Activated B cell treated with CpG ODN at 0.5 μM for 24 hours (primary cell): ENCODE results near the gene GRIK3. TPM values are rescaled to one million over a fixed set of nuclear protein-coding genes. Genes with fewer than 3 reads are reported as not detected.

ENCODE experiments used
- ATAC-seq: fragments of 200-7000 bp; cut with Tn5 transposase; one replicate; pipeline ENCODE4 v1.10.0; 2021; ENCODE audit warnings: low read depth, mild to moderate bottlenecking, moderate library complexity
- CTCF ChIA-PET: fragments of 350-600 bp; sonication (Branson Sonifier 250); formaldehyde crosslinking; loops from one replicate; lab custom pipeline; 2021; ENCODE audit warnings: antibody characterized with exemption; lab: Charles Lee
- POLR2A ChIA-PET: fragments of 350-600 bp; sonication (Branson Sonifier 250); formaldehyde crosslinking; loops from one replicate; lab custom pipeline; 2021; ENCODE audit warnings: antibody characterized with exemption; lab: Charles Lee
- DNase-seq: peaks from one replicate; pipeline ENCODE4 v3.0.0; 2022
- H3K27ac Mint-ChIP-seq: one replicate; pipeline ENCODE4 v1.8.0; 2020; ENCODE audit warnings: mixed read lengths
- H3K27me3 Mint-ChIP-seq: one replicate; pipeline ENCODE4 v1.8.0; 2021; ENCODE audit warnings: mixed read lengths
- H3K36me3 Mint-ChIP-seq: one replicate; pipeline ENCODE4 v1.8.0; 2021; ENCODE audit warnings: low read depth, mixed read lengths
- H3K4me1 Mint-ChIP-seq: one replicate; pipeline ENCODE4 v1.8.0; 2021; ENCODE audit warnings: mixed read lengths
- H3K4me3 Mint-ChIP-seq: one replicate; pipeline ENCODE4 v1.8.0; 2020; ENCODE audit warnings: mild to moderate bottlenecking, mixed read lengths
- H3K9me3 Mint-ChIP-seq: one replicate; pipeline ENCODE4 v1.8.0; 2020; ENCODE audit warnings: mixed read lengths
- intact Hi-C: fragments of 100-400 bp; cut with micrococcal nuclease; formaldehyde crosslinking; loops from one replicate; pipeline ENCODE4 v1.15.1; 2024
- total RNA-seq: library from RNA; stranded (reverse); gene quantifications from 2 replicates; pipeline ENCODE4 v1.2.3, GENCODE V29; 2022
- TF ChIP-seq, protein P1 (sequence below): fragments of 200-600 bp; IDR thresholded peaks from one replicate; pipeline ENCODE4 v1.8.0; 2022; ENCODE audit warnings: antibody characterized with exemption, mild to moderate bottlenecking

The GRIK3 gene
- total RNA-seq, 1 donor from 2014 or later, result 0.35 TPM

DNA sequence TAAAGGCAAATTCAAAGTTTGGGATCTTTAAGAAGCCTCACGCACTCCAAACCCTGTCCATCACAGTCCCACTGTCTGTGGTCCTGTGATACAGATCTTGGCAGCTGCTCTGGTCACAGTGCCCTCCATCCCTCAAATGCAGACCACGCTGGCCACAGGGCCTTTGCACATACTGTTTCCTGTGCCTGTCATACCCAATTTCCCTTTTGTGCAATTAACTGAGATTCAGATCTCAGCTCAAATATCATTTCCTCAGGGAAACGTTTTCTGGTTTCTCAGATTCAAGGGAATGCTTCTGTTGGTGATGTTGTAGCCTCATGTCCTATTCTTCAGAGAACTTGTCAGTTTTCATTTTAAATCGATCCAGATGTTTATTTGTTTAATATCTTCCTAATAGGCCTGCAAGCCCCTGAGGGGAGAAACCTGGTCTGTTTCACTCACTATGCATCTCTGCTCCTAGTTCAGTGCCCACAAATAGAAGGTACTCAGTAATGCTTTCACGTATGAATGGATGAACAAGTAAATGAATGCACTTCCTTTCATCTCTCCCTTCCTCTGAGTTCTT, 24.2 kb upstream of the GRIK3 start:
- TF ChIP-seq, protein P1, sequence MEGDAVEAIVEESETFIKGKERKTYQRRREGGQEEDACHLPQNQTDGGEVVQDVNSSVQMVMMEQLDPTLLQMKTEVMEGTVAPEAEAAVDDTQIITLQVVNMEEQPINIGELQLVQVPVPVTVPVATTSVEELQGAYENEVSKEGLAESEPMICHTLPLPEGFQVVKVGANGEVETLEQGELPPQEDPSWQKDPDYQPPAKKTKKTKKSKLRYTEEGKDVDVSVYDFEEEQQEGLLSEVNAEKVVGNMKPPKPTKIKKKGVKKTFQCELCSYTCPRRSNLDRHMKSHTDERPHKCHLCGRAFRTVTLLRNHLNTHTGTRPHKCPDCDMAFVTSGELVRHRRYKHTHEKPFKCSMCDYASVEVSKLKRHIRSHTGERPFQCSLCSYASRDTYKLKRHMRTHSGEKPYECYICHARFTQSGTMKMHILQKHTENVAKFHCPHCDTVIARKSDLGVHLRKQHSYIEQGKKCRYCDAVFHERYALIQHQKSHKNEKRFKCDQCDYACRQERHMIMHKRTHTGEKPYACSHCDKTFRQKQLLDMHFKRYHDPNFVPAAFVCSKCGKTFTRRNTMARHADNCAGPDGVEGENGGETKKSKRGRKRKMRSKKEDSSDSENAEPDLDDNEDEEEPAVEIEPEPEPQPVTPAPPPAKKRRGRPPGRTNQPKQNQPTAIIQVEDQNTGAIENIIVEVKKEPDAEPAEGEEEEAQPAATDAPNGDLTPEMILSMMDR, result no peak
- Mint-ChIP-seq H3K27ac (no peak overlapping the region), H3K36me3 (no peaks in the 10 kb centered on the region), H3K27me3 (peaks cover 3% of the 10 kb centered on the region), H3K4me3 (no peak overlapping the region), H3K4me1 (no peaks in the 10 kb centered on the region), H3K9me3 (no peaks in the 10 kb centered on the region)
- ATAC-seq, result no peak
- intact Hi-C loops, result no loop called here
- no peak for DNase-seq
- ChIA-PET POLR2A (no interaction called here), CTCF (no interaction called here)

DNA sequence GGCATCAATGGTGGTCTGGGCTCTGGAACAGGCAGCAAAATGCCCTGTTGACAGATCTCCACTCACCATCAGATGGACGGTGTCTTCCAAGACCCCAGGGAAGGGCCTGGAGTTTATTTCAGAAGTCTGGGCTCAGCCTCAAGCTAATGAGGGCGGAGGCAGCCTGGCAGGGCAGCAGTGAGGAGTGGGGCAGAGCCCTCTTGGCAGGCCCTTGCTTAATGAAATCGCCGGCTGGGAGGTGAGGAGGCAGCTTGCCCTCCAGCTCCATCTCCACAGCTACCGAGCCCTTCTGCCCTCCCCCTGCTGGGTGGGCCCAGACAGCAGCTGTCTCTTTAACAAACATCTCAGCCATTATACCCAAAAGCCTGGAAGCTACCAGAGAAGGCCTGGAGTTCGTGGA, 22.0 kb upstream of the GRIK3 start:
- Mint-ChIP-seq H3K27me3 (peaks cover 5% of the 10 kb centered on the region), H3K4me1 (no peaks in the 10 kb centered on the region)

DNA sequence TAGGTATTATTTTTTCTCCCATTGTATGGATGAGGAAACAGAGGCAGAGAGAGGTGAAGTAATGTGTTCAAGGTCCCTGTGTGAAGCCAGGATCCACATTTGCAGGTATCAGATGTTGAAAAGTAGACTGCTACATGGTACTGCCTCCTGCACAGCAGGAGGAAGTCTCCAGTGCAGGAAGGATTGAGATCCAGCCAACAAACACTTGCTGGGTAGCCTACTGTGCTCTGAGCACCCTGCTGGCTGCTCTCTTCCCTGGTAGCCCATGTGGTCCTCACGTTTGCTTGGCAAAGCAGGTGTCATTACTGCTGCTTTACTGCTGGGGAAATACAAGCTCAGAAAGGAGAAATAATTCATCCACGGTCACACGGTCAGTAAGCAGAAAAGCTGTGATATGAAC, 21.3 kb upstream of the GRIK3 start:
- ChIA-PET POLR2A (no interaction called here), CTCF (no interaction called here)
- no peaks in the 10 kb centered on the region for H3K36me3 Mint-ChIP-seq
- H3K27me3 Mint-ChIP-seq, result peaks cover 4% of the 10 kb centered on the region
- DNase-seq (no peak), ATAC-seq (no peak)
- H3K4me1 Mint-ChIP-seq, result no peaks in the 10 kb centered on the region
- TF ChIP-seq, protein P1, result no peak
- H3K4me3 Mint-ChIP-seq, result no peak overlapping the region
- intact Hi-C loops, result no loop called here
- no peaks in the 10 kb centered on the region for H3K9me3 Mint-ChIP-seq
- no peak overlapping the region for H3K27ac Mint-ChIP-seq

More for the DNA sequence above, 22.0 kb upstream of the GRIK3 start:
- ChIA-PET CTCF (no interaction called here), POLR2A (no interaction called here)
- Mint-ChIP-seq H3K36me3 (no peaks in the 10 kb centered on the region), H3K9me3 (no peaks in the 10 kb centered on the region), H3K4me3 (no peak overlapping the region), H3K27ac (no peak overlapping the region)
- DNase-seq (no peak), ATAC-seq (no peak)
- TF ChIP-seq, protein P1, result no peak
- intact Hi-C loops, result no loop called here

DNA sequence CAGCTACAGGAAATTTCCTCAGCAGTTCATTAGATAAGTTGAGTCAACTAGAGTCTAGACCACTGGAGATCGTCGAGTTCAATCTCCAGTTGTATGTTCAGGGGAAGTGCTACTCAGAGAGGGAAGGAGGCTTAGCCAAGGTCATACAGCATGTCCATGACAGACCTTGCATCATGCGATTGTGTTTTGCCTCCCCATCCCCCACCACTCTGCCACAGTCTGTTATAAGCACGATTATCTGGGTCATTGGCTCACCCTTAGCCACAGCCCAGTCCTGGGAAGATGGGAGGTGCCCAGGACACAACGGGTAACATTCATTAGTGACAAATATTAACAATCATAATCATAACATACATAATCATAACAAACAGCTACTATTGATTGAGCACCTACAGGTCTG, 18.9 kb upstream of the GRIK3 start:
- ChIA-PET POLR2A (no interaction called here), CTCF (no interaction called here)
- H3K4me1 Mint-ChIP-seq, result no peaks in the 10 kb centered on the region
- TF ChIP-seq, protein P1, result no peak
- intact Hi-C loops, result no loop called here
- no peaks in the 10 kb centered on the region for H3K36me3 Mint-ChIP-seq
- DNase-seq (no peak), ATAC-seq (no peak)
- peaks cover 2% of the 10 kb centered on the region for H3K27me3 Mint-ChIP-seq
- no peak overlapping the region for H3K4me3 Mint-ChIP-seq
- no peaks in the 10 kb centered on the region for H3K9me3 Mint-ChIP-seq
- H3K27ac Mint-ChIP-seq, result no peak overlapping the region

DNA sequence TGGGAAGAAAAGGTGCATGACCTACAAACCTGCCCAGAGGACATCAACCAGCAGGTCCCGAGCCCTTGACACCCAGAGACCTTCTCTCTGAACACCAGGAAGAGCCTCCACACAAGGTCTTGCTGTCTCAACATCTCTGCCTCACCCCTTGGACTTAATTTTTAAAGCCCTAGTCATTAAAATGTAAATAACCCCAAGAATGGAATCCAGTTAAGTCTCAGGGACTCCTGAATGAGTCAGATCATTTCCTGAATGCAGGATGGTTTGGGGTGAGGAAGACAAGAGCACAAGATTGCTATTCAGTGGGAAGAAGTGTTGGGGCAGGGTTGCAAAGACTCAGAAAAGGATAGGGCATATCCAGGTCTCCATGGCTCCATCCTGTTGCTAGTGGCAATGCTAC, 17.8 kb upstream of the GRIK3 start:
- ATAC-seq, result no peak
- Mint-ChIP-seq H3K4me1 (no peaks in the 10 kb centered on the region), H3K27me3 (peaks cover 9% of the 10 kb centered on the region), H3K4me3 (no peak overlapping the region), H3K36me3 (no peaks in the 10 kb centered on the region), H3K27ac (no peak overlapping the region), H3K9me3 (no peaks in the 10 kb centered on the region)
- intact Hi-C loops, result no loop called here
- TF ChIP-seq, protein P1, result no peak
- CTCF ChIA-PET, result no interaction called here
- POLR2A ChIA-PET, result no interaction called here
- no peak for DNase-seq
